OCI-M1 (cell line): ENCODE measurements around the gene CRIM1.

Experiments used
- DNase-seq: peaks from one replicate; lab custom pipeline; 2025; lab: John Stamatoyannopoulos, UW

Gene CRIM1

DNA sequence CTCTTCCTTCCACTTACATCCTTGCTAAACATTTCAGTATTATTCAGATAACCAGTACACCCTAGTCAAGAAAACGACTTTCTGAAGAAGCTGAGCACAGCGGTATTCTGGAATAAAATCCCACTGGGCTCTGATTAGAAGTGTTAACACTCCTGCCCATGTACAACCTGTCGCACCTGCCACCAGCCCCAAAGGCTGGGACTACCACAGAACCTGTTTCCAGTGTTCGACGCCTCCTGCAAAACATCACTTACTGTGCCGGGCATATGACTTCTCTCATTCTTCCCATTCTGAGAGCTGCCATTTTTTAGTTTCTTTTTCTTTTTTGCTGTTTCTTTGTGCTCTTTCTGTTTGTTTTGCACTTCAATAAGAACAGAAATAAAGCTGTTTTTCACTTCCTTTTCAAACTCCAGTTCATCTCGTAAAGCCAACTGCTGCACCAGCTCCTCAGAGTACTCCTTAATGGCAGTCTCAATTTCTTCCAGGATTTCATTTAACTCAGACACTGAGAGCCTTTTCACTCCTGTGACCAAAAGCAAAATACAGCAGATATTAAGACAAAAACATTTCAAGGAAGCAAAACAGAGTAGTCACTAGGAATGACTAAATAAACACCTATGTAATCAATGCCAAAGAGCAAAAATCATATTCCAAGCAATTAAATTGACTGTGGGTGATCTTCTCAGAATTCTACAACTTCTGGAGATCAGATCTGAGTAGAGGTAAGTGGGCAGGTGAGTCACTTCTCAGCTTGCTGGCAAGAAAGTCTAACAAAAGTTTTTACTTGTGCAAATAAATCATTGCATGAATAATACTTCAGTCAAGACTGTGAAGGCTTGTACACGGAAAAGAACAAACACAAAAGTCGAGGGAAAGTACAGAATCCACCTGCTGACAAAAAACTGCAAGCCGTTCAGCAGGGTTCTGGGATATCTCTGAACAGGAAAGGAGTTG, 223.0 kb downstream of the CRIM1 start:
- no peak for DNase-seq

DNA sequence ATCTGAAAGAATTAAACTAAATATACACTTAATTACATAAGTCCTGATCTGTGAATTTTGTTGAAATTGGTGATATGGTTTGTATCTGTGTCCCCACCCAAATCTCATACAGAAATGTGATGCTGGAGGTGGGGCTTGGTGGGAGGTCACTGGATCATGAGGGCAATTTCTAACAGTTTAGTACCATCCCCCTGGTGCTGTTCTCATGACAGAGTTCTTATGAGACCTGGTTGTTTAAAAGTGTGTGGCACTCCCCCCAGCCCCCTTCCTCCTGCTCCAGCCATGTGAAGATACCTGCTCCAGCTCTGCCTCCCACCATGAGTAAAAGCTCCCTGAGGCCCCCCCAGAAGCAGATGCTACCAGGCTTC, 223.7 kb downstream of the CRIM1 start:
- DNase-seq: no peak

- no peak for DNase-seq
Observed at GRCh38 chr2:36582538-36582937, 227.0 kb downstream of the CRIM1 start.

GRCh38 chr2:36582951-36583350, 227.4 kb downstream of the CRIM1 start:
- DNase-seq: no peak

- DNase-seq: no peak
Observed at GRCh38 chr2:36584148-36584794, 228.7 kb downstream of the CRIM1 start.

DNA sequence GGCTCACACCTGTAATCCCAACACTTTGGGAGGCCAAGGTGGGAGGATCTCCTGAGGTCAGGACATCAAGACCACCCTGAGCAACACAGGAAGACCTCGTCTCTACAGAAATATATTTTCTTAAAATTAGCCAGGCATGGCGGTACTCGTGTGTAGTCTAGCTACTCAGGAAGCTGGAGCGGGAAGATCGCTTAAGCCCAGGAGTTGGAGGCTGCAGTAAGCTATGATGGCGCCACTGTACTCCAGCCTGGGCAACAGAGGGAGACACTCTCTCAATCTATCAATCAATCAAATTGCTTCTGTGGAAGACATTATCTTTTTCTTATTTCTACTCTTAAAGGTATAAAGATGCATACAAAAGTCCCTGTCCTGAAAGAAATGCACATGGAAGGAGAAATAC, 231.1 kb downstream of the CRIM1 start:
- DNase-seq: no peak

GRCh38 chr2:36587101-36587500, 231.5 kb downstream of the CRIM1 start:
- DNase-seq: no peak

DNA sequence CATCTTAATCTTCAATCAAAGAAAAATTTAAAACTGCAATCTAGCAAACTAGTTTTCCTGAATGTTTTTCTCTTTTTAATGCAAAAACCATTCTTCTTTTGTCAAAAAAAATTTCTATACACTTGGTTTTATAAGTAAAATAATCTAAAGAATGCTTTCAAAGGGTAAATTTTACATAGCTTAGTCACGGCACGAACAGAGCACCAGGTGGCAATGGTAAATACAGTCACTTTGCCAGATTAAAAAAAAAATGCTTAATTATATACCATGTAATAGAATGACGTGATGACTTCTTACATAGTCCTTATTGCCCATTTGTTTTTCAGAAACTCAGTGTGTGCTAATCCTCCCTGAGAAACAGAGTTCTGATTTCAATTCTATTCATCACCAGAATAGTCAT, 232.0 kb downstream of the CRIM1 start:
- DNase-seq: no peak

DNA sequence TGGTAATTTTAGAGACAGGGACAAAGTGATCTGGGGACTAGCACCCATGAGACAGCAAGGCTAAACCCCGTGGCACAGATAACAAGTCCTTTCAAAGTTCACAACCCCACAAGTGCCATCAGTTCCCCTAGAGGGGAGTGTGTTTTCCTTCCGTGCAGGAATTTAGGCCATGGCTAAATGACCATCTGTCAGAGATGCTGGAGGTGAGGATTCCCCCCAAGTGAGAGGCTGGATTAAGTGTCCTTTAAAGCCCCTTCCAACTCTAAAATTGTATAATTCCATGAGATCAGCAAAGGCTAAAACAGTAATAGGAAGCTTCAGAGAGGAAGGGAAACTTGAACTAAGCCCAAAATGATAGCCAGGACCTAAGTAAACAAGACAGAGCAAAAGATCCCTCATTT, 233.7 kb downstream of the CRIM1 start:
- DNase-seq: no peak

GRCh38 chr2:36594849-36595248, 239.3 kb downstream of the CRIM1 start:
- no peak for DNase-seq

GRCh38 chr2:36596397-36596796, 240.8 kb downstream of the CRIM1 start:
- DNase-seq: no peak

GRCh38 chr2:36597003-36597531, 241.5 kb downstream of the CRIM1 start:
- DNase-seq: no peak

- peak; percentile 87 for DNase-seq
Observed at GRCh38 chr2:36597532-36598377, 242.2 kb downstream of the CRIM1 start, which contains the start of gene FEZ2. Gene FEZ2, minus strand, starts transcription at chr2:36598168. Its CDS starts 26 bp downstream, at chr2:36598142.
